Right atrium auricular region (tissue), 2 donors: Measurements from ENCODE around the gene P2RX3. TPM values are rescaled to one million over a fixed set of nuclear protein-coding genes. Genes with fewer than 3 reads are reported as not detected.

Source experiments
- DNase-seq: peaks from one replicate; pipeline ENCODE4 v3.0.0-alpha.2; 2019; ENCODE audit warnings: low spot score
- H3K27ac ChIP-seq, 2 donors: fragments of 200-600 bp; sonication (generic); 1 replicate in 1 of 2; 2 replicates in 1 of 2; pipeline ENCODE4 v1.5.1; 2016 to 2019
- H3K27me3 ChIP-seq, 2 donors: fragments of 200-600 bp; sonication (generic); one replicate each; pipeline versions ENCODE4 v1.5.1 to v1.6.0; 2017 to 2019
- H3K36me3 ChIP-seq: fragments of 200-600 bp; sonication (generic); one replicate; pipeline ENCODE4 v1.5.1; 2016
- H3K4me1 ChIP-seq, 2 donors: fragments of 200-600 bp; sonication (generic); one replicate each; pipeline versions ENCODE4 v1.5.1 to v1.6.0; 2017 to 2019
- H3K4me3 ChIP-seq, 2 donors: fragments of 200-600 bp; sonication (generic); 1 replicate in 1 of 2; 2 replicates in 1 of 2; pipeline ENCODE4 v1.5.1; 2017 to 2019; ENCODE audit warnings: mild to moderate bottlenecking in 1 of 2, moderate library complexity in 1 of 2
- H3K9me3 ChIP-seq, 2 donors: fragments of 200-600 bp; sonication (generic); one replicate each; pipeline ENCODE4 v1.5.1; 2019
- total RNA-seq, 2 donors: library from RNA; depleted of rRNA; stranded (reverse); fragments of >200 nt; gene quantifications; one replicate each; pipeline ENCODE4 v1.1.0, GENCODE V29; 2016
- TF ChIP-seq, protein P1 (sequence below), 2 donors: fragments of 200-600 bp; sonication (generic); IDR thresholded peaks; one replicate each; pipeline ENCODE4 v1.5.1; 2019; ENCODE audit warnings: antibody characterized with exemption in 2 of 2

The P2RX3 gene
- total RNA-seq, 2 donors from 2014 or later = 1.4 TPM; not detected in 1

DNA sequence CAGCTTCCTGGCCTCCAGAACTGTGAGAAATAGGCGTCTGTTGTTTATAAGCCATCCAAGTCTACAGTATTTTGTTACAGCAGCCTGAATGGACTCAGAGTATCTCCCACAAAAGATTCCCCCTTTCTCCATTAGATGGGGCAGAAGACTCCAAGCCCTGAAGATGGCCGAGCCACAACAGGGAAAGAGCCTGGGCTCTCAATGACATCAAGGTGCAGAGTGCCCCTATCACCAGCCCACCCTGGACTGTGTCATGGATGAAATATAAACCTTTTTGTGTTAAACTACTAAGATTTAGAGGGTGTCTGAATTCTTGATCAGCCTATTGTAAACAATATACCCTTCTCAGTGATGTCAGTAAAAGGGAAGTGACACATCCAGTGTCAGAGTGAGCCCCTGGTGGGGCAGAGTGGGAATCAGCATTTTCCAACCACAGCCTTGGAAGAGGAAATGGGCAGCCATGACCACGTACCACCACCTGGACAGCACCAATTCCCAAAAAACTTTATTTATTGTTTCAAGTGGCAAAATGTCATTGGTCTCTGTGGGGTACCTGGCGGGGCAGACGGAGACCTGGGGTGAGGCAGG, 38.9 kb upstream of the P2RX3 start:
- peaks cover 58% of the 10 kb centered on the region for H3K36me3 ChIP-seq
- H3K27me3 ChIP-seq = no peaks in the 10 kb centered on the region
- H3K9me3 ChIP-seq = peaks cover 8 to 22% of the 10 kb centered on the region in 2 donors
- no peak overlapping the region for H3K27ac ChIP-seq
- H3K4me3 ChIP-seq = no peak overlapping the region
- H3K4me1 ChIP-seq = peaks cover 0 to 12% of the 10 kb centered on the region in 2 donors
- DNase-seq = no peak
- TF ChIP-seq, protein P1, sequence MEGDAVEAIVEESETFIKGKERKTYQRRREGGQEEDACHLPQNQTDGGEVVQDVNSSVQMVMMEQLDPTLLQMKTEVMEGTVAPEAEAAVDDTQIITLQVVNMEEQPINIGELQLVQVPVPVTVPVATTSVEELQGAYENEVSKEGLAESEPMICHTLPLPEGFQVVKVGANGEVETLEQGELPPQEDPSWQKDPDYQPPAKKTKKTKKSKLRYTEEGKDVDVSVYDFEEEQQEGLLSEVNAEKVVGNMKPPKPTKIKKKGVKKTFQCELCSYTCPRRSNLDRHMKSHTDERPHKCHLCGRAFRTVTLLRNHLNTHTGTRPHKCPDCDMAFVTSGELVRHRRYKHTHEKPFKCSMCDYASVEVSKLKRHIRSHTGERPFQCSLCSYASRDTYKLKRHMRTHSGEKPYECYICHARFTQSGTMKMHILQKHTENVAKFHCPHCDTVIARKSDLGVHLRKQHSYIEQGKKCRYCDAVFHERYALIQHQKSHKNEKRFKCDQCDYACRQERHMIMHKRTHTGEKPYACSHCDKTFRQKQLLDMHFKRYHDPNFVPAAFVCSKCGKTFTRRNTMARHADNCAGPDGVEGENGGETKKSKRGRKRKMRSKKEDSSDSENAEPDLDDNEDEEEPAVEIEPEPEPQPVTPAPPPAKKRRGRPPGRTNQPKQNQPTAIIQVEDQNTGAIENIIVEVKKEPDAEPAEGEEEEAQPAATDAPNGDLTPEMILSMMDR (IDR thresholded peaks at IDR 0.05) = no peak

DNA sequence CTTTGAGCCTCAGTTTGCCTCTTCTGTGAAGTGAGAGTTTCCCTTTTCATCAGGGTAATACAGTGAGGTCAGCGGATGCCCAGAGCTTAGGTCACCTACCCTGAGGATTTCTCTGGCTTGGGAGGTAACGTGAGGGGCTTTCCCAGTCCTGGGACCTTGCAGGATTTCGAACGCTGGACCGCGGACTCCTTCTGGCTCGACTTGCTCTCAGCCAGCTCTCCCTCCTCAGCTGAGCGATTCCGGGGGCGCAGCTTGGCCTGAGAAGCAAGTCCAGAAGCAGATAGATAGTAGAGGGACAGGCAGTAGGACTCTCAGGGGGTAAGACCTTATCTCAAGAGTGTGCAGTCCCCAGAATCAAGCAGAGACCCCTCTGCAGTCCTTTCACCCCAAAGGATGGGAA, 37.4 kb upstream of the P2RX3 start:
- H3K9me3 ChIP-seq = peaks cover 8 to 22% of the 10 kb centered on the region in 2 donors
- no peak for DNase-seq
- H3K27ac ChIP-seq = no peak overlapping the region
- H3K36me3 ChIP-seq = peaks cover 61% of the 10 kb centered on the region
- no peaks in the 10 kb centered on the region for H3K27me3 ChIP-seq
- H3K4me3 ChIP-seq = no peak overlapping the region
- TF ChIP-seq, protein P1 (IDR thresholded peaks at IDR 0.05) = no peak
- peaks cover 0 to 17% of the 10 kb centered on the region in 2 donors for H3K4me1 ChIP-seq

DNA sequence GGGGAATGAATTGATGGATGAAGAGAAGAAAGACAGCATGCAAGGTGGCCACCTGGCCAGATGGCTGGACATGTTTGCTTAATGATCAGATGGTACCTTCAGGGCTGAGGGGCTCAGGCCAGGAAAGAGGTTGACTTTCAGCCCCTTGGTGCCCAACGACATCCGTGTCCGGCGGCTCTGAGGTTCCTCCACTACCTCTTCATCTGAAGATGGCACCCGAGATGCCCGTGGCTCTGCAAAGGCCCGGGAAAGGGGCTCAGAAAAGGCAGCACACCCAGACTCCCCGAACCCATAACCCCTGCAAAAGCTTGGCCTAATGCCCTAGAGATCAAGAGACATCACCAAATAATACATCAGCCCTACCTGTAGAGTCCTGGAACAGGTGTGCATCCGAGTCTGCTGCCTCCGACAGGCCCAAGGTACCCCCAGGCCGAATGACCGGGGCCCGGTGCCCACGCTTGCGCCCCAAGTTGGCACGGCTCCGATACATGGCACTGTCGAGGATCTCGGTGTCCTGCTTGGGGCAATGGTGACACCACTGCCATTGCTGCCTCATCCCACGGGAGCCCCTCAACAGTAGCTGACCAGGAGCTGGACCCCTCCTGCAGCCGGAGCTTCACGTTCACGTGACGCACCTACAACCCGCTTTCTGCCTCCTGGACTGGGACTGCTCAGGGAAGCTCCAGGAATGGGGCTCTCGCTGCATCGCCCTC, 36.3 kb upstream of the P2RX3 start:
- H3K4me1 ChIP-seq = peaks cover 0 to 26% of the 10 kb centered on the region in 2 donors
- no peak overlapping the region for H3K4me3 ChIP-seq
- H3K36me3 ChIP-seq = peaks cover 66% of the 10 kb centered on the region
- no peak for DNase-seq
- H3K9me3 ChIP-seq = peaks cover 8 to 22% of the 10 kb centered on the region in 2 donors
- H3K27me3 ChIP-seq = no peaks in the 10 kb centered on the region
- TF ChIP-seq, protein P1 (IDR thresholded peaks at IDR 0.05) = no peak
- H3K27ac ChIP-seq = no peak overlapping the region

DNA sequence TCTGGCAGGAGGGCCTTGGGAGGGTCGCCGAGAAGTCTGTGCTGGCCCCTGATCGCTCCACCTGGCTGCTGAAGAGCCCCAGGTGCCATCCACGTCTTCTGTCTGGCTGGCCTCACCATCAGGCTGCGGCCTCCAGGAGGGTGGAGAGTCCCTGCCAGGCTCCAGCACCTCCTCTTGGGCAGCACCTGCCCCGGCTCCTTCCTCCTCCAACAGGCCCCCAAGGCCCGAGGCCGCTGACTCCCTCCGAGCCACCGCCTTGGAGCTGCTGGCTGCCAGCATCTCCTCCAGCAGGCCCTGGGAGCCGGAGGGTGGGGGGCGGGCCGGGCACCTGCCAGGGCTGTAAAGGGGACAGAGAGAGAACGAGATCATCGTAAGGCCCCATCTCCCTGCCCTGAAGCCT, 35.7 kb upstream of the P2RX3 start:
- H3K4me3 ChIP-seq = no peak overlapping the region
- H3K9me3 ChIP-seq = peaks cover 8 to 22% of the 10 kb centered on the region in 2 donors
- H3K27ac ChIP-seq = no peak overlapping the region
- peaks cover 0 to 30% of the 10 kb centered on the region in 2 donors for H3K4me1 ChIP-seq
- no peak for DNase-seq
- peaks cover 66% of the 10 kb centered on the region for H3K36me3 ChIP-seq
- TF ChIP-seq, protein P1 (IDR thresholded peaks at IDR 0.05) = no peak
- no peaks in the 10 kb centered on the region for H3K27me3 ChIP-seq

DNA sequence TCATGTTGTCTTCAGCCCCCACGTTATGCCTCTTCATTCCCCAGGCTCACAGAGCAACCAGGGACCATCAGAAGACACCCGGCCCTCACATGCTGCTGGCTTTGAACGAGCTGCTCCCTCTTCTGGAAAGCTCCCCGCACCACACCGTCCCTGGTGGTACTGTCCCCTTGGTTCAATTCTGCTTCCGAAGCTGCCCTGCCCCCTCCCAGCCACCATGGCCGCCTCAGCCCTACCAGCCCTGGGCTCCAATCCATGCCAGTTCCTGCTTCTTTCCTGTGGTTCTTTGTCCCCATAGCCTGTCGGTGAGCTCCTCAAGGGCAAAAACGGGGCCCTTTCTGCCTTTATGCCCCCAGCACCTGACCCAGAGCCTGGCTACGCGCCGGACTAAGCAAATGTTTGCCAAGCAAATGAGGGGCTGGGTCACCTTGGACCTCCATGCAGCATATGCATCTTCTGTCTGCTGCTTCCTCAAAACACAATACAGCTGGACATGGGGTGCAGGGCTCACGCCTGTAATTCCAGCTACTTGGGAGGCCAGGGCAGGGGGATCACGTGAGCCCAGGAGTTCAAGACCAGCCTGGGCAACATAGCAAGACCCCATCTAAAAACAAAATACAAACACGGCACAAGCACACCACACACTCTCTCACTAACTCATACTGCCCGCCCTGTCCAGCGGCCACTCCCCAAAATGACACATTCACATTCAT, 34.7 kb upstream of the P2RX3 start:
- Histone ChIP-seq H3K27ac (no peak overlapping the region), H3K9me3 (peaks cover 8 to 22% of the 10 kb centered on the region in 2 donors), H3K4me1 (peaks cover 0 to 32% of the 10 kb centered on the region in 2 donors), H3K36me3 (peaks cover 59% of the 10 kb centered on the region), H3K27me3 (no peaks in the 10 kb centered on the region), H3K4me3 (no peak overlapping the region)
- DNase-seq = no peak
- TF ChIP-seq, protein P1 (IDR thresholded peaks at IDR 0.05) = no peak
